Upper lobe of left lung (tissue), 4 donors: ENCODE data around the gene ADAMTS16.

ENCODE experiments used
- POLR2A ChIP-seq, 4 donors: fragments of 450-650 bp; IDR thresholded peaks; one replicate each; pipeline ENCODE4 v1.5.1; 2016 to 2017; ENCODE audit warnings: antibody characterized with exemption in 4 of 4, mild to moderate bottlenecking in 2 of 4
- TF ChIP-seq, protein P1 (sequence below), 6 experiments: fragments of 450-650 bp in 4 of 6; fragments of 200-600 bp in 2 of 6; sonication (generic) in 2 of 6; IDR thresholded peaks; one replicate each; pipeline ENCODE4 v1.5.1; 2016 to 2019; ENCODE audit warnings: antibody characterized with exemption in 6 of 6

DNA sequence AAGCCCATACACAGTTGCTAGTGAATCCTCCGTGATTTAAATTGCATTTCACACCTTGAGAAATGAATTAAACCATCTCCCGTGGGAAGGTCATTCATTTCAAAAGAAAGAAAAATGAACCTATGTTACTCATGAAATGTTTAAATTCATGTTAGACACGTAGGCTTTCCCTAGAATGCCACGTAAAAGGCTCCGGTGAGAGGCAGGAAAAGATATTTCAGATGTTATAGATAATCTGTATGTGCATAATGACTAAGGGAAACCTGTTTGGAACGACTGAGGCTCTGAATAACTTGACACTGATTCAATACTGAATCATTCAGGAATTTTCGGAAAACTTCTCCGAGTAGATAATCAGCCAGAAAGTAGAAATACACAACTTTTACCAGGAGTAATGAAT lies 148.1 kb downstream of the ADAMTS16 start:
- TF ChIP-seq, protein P1, sequence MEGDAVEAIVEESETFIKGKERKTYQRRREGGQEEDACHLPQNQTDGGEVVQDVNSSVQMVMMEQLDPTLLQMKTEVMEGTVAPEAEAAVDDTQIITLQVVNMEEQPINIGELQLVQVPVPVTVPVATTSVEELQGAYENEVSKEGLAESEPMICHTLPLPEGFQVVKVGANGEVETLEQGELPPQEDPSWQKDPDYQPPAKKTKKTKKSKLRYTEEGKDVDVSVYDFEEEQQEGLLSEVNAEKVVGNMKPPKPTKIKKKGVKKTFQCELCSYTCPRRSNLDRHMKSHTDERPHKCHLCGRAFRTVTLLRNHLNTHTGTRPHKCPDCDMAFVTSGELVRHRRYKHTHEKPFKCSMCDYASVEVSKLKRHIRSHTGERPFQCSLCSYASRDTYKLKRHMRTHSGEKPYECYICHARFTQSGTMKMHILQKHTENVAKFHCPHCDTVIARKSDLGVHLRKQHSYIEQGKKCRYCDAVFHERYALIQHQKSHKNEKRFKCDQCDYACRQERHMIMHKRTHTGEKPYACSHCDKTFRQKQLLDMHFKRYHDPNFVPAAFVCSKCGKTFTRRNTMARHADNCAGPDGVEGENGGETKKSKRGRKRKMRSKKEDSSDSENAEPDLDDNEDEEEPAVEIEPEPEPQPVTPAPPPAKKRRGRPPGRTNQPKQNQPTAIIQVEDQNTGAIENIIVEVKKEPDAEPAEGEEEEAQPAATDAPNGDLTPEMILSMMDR (IDR thresholded peaks at IDR 0.05): no peak
- TF ChIP-seq POLR2A (IDR thresholded peaks at IDR 0.05): no peak
